ENCODE measurements around the gene EPB41L3. TPM values are rescaled to one million over a fixed set of nuclear protein-coding genes. Genes with fewer than 3 reads are reported as not detected.

Gene EPB41L3
- polyA plus RNA-seq, 1 donor from 2014 or later = 19.6 TPM

- Histone ChIP-seq H3K9me2 (ENCODE audit: insufficient read depth, low read length) (no peaks in the 10 kb centered on the region), H3K27me3 (ENCODE audit: insufficient read depth, low read depth, low read length) (peaks cover 31% of the 10 kb centered on the region), H3K36me3 (ENCODE audit: insufficient read depth, low read length) (no peaks in the 10 kb centered on the region), H3K4me2 (ENCODE audit: low read length) (no peak overlapping the region), H2AFZ (ENCODE audit: low read depth, low read length) (no peak overlapping the region), H3K9ac (ENCODE audit: low read length) (no peak overlapping the region), H3K9me3 (ENCODE audit: low read length) (no peaks in the 10 kb centered on the region), H3K4me3 (ENCODE audit: low read length) (no peak overlapping the region), H3K79me2 (replicated peaks; ENCODE audit: insufficient read depth, low read length) (no peaks in the 10 kb centered on the region), H3K27ac (ENCODE audit: low read length) (no peak overlapping the region), H4K20me1 (ENCODE audit: insufficient read depth) (no peaks in the 10 kb centered on the region), H3F3A (ENCODE audit: insufficient read depth, low read length, poor library complexity, severe bottlenecking) (no peaks in the 10 kb centered on the region)
- TF ChIP-seq EZH2 (IDR thresholded peaks at IDR 0.05; ENCODE audit: borderline replicate concordance, insufficient read depth, low read length, poor library complexity, severe bottlenecking) (no peak), CTCF (IDR thresholded peaks at IDR 0.05; ENCODE audit: poor library complexity, severe bottlenecking) (no peak), RAD21 (conservative IDR thresholded peaks at IDR 0.05) (no peak), POLR2AphosphoS5 (IDR thresholded peaks at IDR 0.05) (no peak), TAF1 (IDR thresholded peaks at IDR 0.05; ENCODE audit: low read depth) (no peak), MXI1 (conservative IDR thresholded peaks at IDR 0.05; ENCODE audit: poor library complexity, severe bottlenecking) (no peak), SMC3 (conservative IDR thresholded peaks at IDR 0.05; ENCODE audit: poor library complexity) (no peak), EP300 (conservative IDR thresholded peaks at IDR 0.05; ENCODE audit: poor library complexity, severe bottlenecking) (no peak)
- TF ChIP-seq, protein P1, sequence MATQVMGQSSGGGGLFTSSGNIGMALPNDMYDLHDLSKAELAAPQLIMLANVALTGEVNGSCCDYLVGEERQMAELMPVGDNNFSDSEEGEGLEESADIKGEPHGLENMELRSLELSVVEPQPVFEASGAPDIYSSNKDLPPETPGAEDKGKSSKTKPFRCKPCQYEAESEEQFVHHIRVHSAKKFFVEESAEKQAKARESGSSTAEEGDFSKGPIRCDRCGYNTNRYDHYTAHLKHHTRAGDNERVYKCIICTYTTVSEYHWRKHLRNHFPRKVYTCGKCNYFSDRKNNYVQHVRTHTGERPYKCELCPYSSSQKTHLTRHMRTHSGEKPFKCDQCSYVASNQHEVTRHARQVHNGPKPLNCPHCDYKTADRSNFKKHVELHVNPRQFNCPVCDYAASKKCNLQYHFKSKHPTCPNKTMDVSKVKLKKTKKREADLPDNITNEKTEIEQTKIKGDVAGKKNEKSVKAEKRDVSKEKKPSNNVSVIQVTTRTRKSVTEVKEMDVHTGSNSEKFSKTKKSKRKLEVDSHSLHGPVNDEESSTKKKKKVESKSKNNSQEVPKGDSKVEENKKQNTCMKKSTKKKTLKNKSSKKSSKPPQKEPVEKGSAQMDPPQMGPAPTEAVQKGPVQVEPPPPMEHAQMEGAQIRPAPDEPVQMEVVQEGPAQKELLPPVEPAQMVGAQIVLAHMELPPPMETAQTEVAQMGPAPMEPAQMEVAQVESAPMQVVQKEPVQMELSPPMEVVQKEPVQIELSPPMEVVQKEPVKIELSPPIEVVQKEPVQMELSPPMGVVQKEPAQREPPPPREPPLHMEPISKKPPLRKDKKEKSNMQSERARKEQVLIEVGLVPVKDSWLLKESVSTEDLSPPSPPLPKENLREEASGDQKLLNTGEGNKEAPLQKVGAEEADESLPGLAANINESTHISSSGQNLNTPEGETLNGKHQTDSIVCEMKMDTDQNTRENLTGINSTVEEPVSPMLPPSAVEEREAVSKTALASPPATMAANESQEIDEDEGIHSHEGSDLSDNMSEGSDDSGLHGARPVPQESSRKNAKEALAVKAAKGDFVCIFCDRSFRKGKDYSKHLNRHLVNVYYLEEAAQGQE (IDR thresholded peaks at IDR 0.05; ENCODE audit: borderline replicate concordance) = no peak
Measured at GRCh38 chr18:5541644-5542043, 2.2 kb downstream of the EPB41L3 start.

DNA sequence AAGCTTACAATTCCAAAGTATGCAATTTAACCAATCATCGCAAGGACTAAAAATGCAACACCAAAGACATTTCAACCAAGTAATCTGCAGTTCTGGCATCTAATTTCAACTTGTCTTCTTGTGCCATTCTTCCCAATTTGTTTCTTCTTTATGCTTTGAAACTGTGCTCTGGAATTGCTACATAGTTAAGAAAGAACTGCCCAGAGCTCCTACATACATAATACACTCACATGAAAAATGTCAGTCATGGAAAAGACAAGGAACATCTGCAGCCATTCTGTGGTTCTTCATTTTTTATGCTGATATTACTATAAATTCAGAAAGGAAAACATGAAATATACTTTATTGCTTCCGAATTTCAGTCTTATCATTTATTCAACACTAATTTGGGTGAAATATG is 4.4 kb downstream of the EPB41L3 start:
- no peaks in the 10 kb centered on the region for H4K20me1 ChIP-seq (ENCODE audit: insufficient read depth)
- no peaks in the 10 kb centered on the region for H3K79me2 ChIP-seq (replicated peaks; ENCODE audit: insufficient read depth, low read length)
- no peak overlapping the region for H3K4me3 ChIP-seq (ENCODE audit: low read length)
- H3K36me3 ChIP-seq (ENCODE audit: insufficient read depth, low read length) = no peaks in the 10 kb centered on the region
- no peaks in the 10 kb centered on the region for H3K9me2 ChIP-seq (ENCODE audit: insufficient read depth, low read length)
- no peak overlapping the region for H2AFZ ChIP-seq (ENCODE audit: low read depth, low read length)
- H3K27me3 ChIP-seq (ENCODE audit: insufficient read depth, low read depth, low read length) = peaks cover 23% of the 10 kb centered on the region
- no peak for TF ChIP-seq RAD21 (conservative IDR thresholded peaks at IDR 0.05)
- TF ChIP-seq CTCF (IDR thresholded peaks at IDR 0.05; ENCODE audit: poor library complexity, severe bottlenecking) = no peak
- no peak for TF ChIP-seq SMC3 (conservative IDR thresholded peaks at IDR 0.05; ENCODE audit: poor library complexity)
- no peak for TF ChIP-seq POLR2AphosphoS5 (IDR thresholded peaks at IDR 0.05)
- TF ChIP-seq, protein P1 (IDR thresholded peaks at IDR 0.05; ENCODE audit: borderline replicate concordance) = no peak
- no peak for TF ChIP-seq TAF1 (IDR thresholded peaks at IDR 0.05; ENCODE audit: low read depth)
- no peak for TF ChIP-seq EZH2 (IDR thresholded peaks at IDR 0.05; ENCODE audit: borderline replicate concordance, insufficient read depth, low read length, poor library complexity, severe bottlenecking)
- TF ChIP-seq EP300 (conservative IDR thresholded peaks at IDR 0.05; ENCODE audit: poor library complexity, severe bottlenecking) = no peak
- no peak overlapping the region for H3K4me2 ChIP-seq (ENCODE audit: low read length)
- no peak overlapping the region for H3K9ac ChIP-seq (ENCODE audit: low read length)
- H3F3A ChIP-seq (ENCODE audit: insufficient read depth, low read length, poor library complexity, severe bottlenecking) = no peaks in the 10 kb centered on the region
- H3K9me3 ChIP-seq (ENCODE audit: low read length) = no peaks in the 10 kb centered on the region
- no peak overlapping the region for H3K27ac ChIP-seq (ENCODE audit: low read length)

All from neural cell (in vitro differentiated cells).